HepG2 (cell line): ENCODE measurements around the gene PHLDB1. TPM values are rescaled to one million over a fixed set of nuclear protein-coding genes. Genes with fewer than 3 reads are reported as not detected.

Experiments used
- BCL6 ChIP-seq: IDR thresholded peaks from 2 replicates; pipeline ENCODE4 v1.6.1; 2016; ENCODE audit warnings: missing genetic modification reagents, missing compliant biosample characterization
- CHCHD3 ChIP-seq: sonication (generic); formaldehyde crosslinking; IDR thresholded peaks from 2 replicates; pipeline ENCODE4 v1.8.0; 2022; ENCODE audit warnings: mild to moderate bottlenecking, missing genetic modification reagents, moderate library complexity
- HOXA3 ChIP-seq: sonication (generic); formaldehyde crosslinking; IDR thresholded peaks from 2 replicates; pipeline ENCODE4 v1.5.0; 2020; ENCODE audit warnings: missing genetic modification reagents
- IRX3 ChIP-seq: sonication (generic); formaldehyde crosslinking; IDR thresholded peaks from 2 replicates; pipeline ENCODE4 v1.8.1; 2023; ENCODE audit warnings: mild to moderate bottlenecking, low read depth, missing genetic modification reagents, borderline replicate concordance
- PHB2 ChIP-seq: fragments of 450-650 bp; IDR thresholded peaks from 2 replicates; pipeline ENCODE4 v1.6.1; 2018; ENCODE audit not compliant: partially characterized antibody
- RNF2 ChIP-seq: fragments of 450-650 bp; conservative IDR thresholded peaks from 2 replicates; pipeline ENCODE4 v1.6.1; 2016; ENCODE audit warnings: low read depth
- SAP130 ChIP-seq: IDR thresholded peaks from 2 replicates; pipeline ENCODE4 v1.6.1; 2016; ENCODE audit warnings: low read depth
- TBP ChIP-seq: sonication (generic); formaldehyde crosslinking; IDR thresholded peaks from 2 replicates; pipeline ENCODE4 v1.5.0; 2020; ENCODE audit warnings: missing genetic modification reagents
- U2AF1 ChIP-seq: fragments of 200-400 bp; formaldehyde crosslinking; optimal IDR thresholded peaks from 2 replicates; pipeline ENCODE3; 2017; ENCODE audit warnings: mild to moderate bottlenecking, low read depth, low read length
- U2AF2 ChIP-seq: fragments of 200-400 bp; formaldehyde crosslinking; IDR thresholded peaks from 2 replicates; pipeline ENCODE4 v1.6.1; 2017; ENCODE audit warnings: low read depth, mild to moderate bottlenecking, low read length
- ZBTB10 ChIP-seq: sonication (generic); formaldehyde crosslinking; IDR thresholded peaks from 2 replicates; pipeline ENCODE4 v1.4.0; 2020; ENCODE audit warnings: missing genetic modification reagents, borderline replicate concordance
- ZFX ChIP-seq: sonication (generic); formaldehyde crosslinking; IDR thresholded peaks from 2 replicates; pipeline ENCODE4 v1.4.0; 2020; ENCODE audit warnings: mild to moderate bottlenecking, low read depth, missing genetic modification reagents, moderate library complexity
- ZNF280D ChIP-seq: sonication (generic); formaldehyde crosslinking; IDR thresholded peaks from 2 replicates; pipeline ENCODE4 v1.5.1; 2020; ENCODE audit warnings: mild to moderate bottlenecking, missing genetic modification reagents
- ZNF331 ChIP-seq: sonication (generic); formaldehyde crosslinking; IDR thresholded peaks from 2 replicates; pipeline ENCODE4 v1.4.0; 2020; ENCODE audit warnings: missing genetic modification reagents
- ZNF414 ChIP-seq: sonication (generic); formaldehyde crosslinking; IDR thresholded peaks from 2 replicates; pipeline ENCODE4 v1.5.0; 2020; ENCODE audit warnings: missing genetic modification reagents
- ZNF468 ChIP-seq: sonication (generic); formaldehyde crosslinking; IDR thresholded peaks from 2 replicates; pipeline ENCODE4 v1.8.0; 2022; ENCODE audit warnings: mild to moderate bottlenecking, moderate library complexity, missing genetic modification reagents
- ZNF543 ChIP-seq: sonication (generic); formaldehyde crosslinking; IDR thresholded peaks from 2 replicates; pipeline ENCODE4 v1.4.0; 2020; ENCODE audit warnings: mild to moderate bottlenecking, missing genetic modification reagents
- ZNF567 ChIP-seq: sonication (generic); formaldehyde crosslinking; IDR thresholded peaks from 2 replicates; pipeline ENCODE4 v1.8.1; 2023; ENCODE audit warnings: mild to moderate bottlenecking, missing genetic modification reagents, borderline replicate concordance
- ZNF776 ChIP-seq: sonication (generic); formaldehyde crosslinking; IDR thresholded peaks from 2 replicates; pipeline ENCODE4 v1.4.0; 2020; ENCODE audit warnings: mild to moderate bottlenecking, missing genetic modification reagents
- polyA plus RNA-seq, 8 experiments: library from polyadenylated mRNA; depleted of rRNA in 3 of 8; stranded (reverse) in 7 of 8; unstranded in 1 of 8; fragments of >200 nt; fragmentation: Illumina TruSeq in 4 of 8; extraction: Trizol in 4 of 8; gene quantifications; 2 replicates each; pipeline versions ENCODE4 v1.2.1 to v1.2.3, GENCODE V29; 2011 to 2016; ENCODE audit warnings: low read depth in 4 of 8, missing spikeins in 1 of 8, mixed read lengths in 1 of 8; ENCODE audit not compliant: insufficient read depth in 1 of 8
- total RNA-seq, 5 experiments: library from RNA; depleted of rRNA; stranded (reverse); fragments of >200 nt; fragmentation: Illumina TruSeq; extraction: Trizol; gene quantifications; 2 replicates each; pipeline ENCODE4 v1.2.3, GENCODE V29; 2016; ENCODE audit warnings: low read depth in 1 of 5
- TF ChIP-seq, protein P1 (sequence below): sonication (generic); formaldehyde crosslinking; IDR thresholded peaks from 2 replicates; pipeline ENCODE4 v1.4.0; 2020; ENCODE audit warnings: missing genetic modification reagents
- TF ChIP-seq, protein P2 (sequence below): sonication (generic); formaldehyde crosslinking; IDR thresholded peaks from 2 replicates; pipeline ENCODE4 v1.4.0; 2020; ENCODE audit warnings: missing genetic modification reagents

PHLDB1 gene
- total and polyA plus RNA-seq, 2 of the 13 experiments (the other 11 are each of a cell fraction or from before 2014, with no cell fraction given): 13.8 to 14.2 TPM

DNA sequence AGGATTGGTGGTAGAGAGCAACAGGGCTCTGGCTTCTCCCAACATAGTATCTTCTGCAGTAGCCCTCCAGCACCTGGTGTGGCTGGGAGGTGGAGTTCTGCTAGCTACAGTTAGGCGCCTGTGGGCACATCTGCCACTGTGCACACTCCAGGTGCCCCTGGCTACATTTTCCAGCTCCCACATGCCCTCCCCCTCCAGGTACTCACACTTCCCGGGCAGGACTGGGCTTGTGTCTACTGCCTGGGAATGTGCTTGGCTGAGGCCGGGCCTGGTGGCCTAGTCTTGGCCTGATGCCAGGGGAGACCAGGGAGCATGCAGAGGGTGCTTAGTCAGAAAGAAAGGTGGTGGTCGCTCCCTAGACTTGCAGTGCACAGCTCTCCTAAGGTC lies 15.8 kb downstream of the PHLDB1 start (continued):
- no peak for TF ChIP-seq ZNF414 (CRISPR knock-in tag)
- no peak for TF ChIP-seq ZNF543 (CRISPR knock-in tag)
- TF ChIP-seq PHB2: no peak
- TF ChIP-seq U2AF1: no peak
- TF ChIP-seq SAP130 (CRISPR knock-in tag): 0 out of 2 replicates have a peak, but pooled peaks have one; percentile 11
- no peak for TF ChIP-seq ZNF567
- no peak for TF ChIP-seq ZBTB10 (CRISPR knock-in tag)
- TF ChIP-seq, protein P1, sequence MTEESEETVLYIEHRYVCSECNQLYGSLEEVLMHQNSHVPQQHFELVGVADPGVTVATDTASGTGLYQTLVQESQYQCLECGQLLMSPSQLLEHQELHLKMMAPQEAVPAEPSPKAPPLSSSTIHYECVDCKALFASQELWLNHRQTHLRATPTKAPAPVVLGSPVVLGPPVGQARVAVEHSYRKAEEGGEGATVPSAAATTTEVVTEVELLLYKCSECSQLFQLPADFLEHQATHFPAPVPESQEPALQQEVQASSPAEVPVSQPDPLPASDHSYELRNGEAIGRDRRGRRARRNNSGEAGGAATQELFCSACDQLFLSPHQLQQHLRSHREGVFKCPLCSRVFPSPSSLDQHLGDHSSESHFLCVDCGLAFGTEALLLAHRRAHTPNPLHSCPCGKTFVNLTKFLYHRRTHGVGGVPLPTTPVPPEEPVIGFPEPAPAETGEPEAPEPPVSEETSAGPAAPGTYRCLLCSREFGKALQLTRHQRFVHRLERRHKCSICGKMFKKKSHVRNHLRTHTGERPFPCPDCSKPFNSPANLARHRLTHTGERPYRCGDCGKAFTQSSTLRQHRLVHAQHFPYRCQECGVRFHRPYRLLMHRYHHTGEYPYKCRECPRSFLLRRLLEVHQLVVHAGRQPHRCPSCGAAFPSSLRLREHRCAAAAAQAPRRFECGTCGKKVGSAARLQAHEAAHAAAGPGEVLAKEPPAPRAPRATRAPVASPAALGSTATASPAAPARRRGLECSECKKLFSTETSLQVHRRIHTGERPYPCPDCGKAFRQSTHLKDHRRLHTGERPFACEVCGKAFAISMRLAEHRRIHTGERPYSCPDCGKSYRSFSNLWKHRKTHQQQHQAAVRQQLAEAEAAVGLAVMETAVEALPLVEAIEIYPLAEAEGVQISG (CRISPR knock-in tag): no peak
- TF ChIP-seq RNF2: no peak
- no peak for TF ChIP-seq CHCHD3 (CRISPR knock-in tag)
- TF ChIP-seq ZNF468 (CRISPR knock-in tag): no peak
- TF ChIP-seq IRX3: no peak
- no peak for TF ChIP-seq U2AF2
- TF ChIP-seq ZNF331 (CRISPR knock-in tag): 0 out of 2 replicates have a peak, but pooled peaks have one; percentile 17
- peak; percentile 69 for TF ChIP-seq ZFX
- no peak for TF ChIP-seq ZNF776 (CRISPR knock-in tag)
- no peak for TF ChIP-seq HOXA3 (CRISPR knock-in tag)
- TF ChIP-seq ZNF280D (CRISPR knock-in tag): no peak
- no peak for TF ChIP-seq TBP (CRISPR knock-in tag)
- TF ChIP-seq, protein P2, sequence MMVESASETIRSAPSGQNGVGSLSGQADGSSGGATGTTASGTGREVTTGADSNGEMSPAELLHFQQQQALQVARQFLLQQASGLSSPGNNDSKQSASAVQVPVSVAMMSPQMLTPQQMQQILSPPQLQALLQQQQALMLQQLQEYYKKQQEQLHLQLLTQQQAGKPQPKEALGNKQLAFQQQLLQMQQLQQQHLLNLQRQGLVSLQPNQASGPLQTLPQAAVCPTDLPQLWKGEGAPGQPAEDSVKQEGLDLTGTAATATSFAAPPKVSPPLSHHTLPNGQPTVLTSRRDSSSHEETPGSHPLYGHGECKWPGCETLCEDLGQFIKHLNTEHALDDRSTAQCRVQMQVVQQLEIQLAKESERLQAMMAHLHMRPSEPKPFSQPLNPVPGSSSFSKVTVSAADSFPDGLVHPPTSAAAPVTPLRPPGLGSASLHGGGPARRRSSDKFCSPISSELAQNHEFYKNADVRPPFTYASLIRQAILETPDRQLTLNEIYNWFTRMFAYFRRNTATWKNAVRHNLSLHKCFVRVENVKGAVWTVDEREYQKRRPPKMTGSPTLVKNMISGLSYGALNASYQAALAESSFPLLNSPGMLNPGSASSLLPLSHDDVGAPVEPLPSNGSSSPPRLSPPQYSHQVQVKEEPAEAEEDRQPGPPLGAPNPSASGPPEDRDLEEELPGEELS (CRISPR knock-in tag): no peak
- TF ChIP-seq BCL6 (CRISPR knock-in tag): no peak
